HG03442 (cell line): Measurements from ENCODE around the gene HDGFL2.

Experiments
- ATAC-seq: cut with Tn5 transposase; IDR thresholded peaks from one replicate; pipeline ENCODE4 v1.9.1; 2021; ENCODE audit warnings: mild to moderate bottlenecking, moderate library complexity; ENCODE audit not compliant: unreplicated experiment

HDGFL2 gene

DNA sequence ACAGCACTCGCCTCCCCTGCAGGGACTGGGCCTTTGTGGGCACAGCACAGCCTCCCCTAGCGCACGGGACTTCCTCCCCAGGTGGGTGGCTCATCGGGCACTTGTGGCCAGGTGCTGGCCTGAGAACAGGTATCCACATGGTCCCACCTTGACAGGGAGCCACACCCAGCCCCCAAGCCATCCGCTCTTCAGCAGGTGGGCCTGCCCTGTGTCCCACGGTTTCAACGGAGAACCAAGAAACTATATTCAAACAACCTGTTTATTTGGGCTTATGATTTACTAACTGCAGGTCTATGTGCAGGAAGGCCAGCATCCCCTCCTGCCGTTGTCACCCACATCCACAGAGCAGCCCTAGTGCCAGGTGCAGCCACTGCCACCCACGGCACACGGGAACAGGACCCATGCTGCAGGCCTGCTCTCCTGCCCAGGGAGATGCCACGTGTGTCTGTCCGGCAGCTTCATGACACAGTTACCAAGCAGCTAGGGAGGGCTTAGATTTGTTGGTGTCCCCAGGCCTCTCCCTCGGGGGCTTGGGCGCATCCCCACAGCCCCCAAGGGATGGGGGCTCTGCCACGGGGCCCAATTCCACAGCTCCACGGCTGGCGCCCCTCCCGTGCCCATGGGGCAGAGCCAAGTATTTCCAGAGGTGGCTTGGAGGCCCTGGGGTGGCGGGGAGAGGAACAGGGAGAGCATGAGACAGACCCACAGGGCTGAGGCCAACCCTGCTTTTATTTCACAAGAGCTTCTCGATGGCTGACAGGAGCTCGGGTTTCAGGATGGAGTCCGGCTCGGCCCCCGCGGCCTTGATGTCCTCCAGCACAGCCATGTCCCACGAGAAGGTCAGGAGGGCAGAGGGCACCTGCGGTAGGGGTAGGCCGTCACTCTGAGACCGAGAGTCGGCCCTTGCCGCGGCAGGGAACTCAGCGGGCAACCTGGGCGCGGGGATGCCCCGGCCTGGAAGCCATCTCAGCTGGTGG, 27.0 kb upstream of the HDGFL2 start:
- no peak for ATAC-seq

DNA sequence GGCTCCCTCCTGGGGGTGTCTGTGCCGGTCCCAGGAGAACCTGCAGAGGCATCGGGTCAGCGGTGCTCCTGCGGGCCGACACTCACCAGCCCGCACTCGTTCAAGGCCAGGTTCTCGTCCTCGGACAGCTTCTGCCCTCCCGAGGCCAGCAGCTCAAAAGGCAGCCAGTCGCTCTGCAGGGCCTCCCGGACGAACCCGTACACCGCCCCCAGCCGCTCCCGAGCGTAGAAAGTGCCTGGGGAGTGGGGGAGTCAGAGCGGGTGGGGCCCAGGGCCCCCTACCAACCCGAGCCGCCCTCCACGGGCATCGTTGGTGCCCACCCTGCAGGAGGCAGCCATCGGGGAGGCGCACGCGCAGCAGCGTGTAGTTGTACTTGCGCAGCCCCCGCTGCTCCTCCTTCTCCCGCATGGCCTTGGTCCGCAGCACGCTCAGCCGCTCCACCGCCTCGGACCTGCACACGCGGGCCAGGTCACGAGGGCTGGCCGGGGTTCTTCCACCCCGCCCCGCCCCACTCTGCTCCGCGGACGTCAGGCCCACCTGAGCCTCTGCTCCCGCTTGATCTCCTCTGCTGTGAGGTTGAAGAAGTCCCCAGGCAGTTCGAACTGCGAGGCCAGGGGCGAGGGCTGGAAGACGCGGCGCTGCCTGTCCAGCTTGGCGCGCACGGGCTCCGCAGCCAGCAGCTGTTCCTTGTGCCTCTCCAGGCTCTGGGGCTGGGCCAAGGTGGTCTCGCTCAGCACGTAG, 26.0 kb upstream of the HDGFL2 start:
- ATAC-seq = no peak

DNA sequence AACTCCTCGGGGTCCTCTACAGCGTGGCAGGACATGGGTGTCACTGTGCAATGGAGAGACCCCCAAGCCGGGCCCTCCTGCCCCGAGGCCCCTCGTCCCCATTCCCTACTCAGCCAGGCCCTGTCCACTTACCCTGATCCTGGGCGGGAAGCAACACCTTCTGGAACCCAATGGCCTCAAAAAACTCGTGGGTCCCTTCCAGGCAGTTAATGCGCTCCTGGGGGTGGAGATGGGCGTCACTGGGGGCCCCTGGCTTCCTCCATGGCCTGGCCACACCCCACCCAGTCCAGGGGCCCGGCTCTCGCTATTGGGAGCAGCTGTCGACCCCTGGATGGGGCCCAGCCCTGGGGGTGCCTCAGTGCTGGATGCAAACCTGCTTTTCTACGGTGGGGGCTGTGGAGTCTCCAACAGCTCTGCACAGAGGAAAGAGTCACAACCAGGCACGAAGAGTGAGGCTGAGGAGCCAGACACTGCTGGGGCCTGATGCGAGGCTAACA, 25.3 kb upstream of the HDGFL2 start:
- ATAC-seq = no peak

DNA sequence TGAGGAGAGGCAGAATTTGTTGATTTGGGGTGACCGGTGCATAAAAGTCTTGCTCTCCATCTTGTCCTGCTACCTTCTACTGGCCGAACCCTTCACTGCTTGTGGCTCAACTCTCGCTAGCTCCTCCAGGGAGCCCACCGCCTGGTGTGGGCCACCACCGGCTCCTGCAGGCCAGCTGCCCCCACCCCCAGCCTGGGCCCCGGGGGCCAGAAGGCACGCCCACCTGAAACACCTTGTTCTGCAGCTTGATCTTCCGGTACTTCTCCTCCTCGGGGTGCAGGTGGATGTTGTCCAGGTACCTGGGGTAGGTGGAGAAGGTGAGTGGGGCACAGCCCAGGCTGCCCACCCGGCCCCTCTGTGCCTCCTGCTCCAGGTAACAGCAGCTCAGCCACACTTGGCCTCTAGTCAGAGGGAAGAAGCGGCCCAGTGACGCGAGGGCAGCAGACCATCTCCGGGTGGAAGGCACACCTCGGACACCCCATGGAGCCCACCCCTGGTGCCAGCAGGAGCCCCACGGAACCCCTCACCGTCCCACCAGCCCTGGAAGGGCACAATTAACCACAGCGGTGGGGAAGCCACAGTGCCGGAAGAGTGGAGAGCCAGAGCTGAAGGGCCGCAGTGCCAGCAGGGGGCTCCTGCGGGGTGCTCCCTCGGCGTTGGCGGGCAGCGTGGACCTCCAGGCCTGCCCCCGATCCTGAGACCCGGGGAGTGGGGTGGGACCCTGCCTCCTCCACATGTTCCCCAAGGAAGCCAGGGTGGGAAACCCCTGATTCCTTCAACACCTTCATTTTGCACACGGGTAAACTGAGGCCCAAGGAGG, 24.6 kb upstream of the HDGFL2 start:
- ATAC-seq = no peak

DNA sequence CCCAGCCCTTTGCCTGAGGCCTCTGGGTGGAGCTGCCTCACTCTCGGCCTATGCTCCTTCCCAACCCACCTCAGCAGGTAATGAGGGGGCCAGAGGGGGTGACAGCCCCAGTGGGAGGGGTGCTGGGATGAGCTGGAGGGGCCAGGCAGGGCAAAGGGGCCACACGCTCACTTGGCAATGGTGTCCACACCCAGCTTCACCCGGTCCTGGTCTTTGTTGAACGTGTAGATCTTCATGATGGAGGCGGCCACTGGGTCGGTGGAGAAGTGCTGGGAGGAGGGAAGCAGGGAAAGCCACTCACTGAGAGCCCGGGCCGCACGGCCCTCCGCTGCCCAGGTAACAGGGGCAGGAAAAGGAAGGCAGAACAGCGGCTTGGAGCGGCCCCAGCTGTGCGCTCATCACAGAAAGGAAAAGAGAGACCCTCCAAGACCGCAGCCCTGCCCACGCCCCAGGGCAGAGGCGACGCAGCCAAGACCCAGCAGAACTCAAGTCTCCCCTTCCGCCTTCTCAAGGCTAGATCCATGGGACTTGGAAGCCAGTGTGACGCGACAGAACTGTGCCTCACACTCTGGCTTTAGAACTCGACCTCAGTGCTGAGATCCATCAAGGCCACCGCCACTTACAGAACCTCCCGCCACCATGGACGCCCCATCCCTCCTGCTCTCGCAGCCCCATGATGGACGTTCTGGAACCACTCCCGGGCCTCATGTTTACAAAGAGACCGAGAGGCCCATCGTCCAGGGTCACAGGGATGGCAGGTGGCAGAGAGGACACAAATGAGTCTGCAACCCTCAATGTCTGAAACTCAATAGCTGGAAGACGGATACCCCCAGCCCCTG, 23.7 kb upstream of the HDGFL2 start:
- ATAC-seq = no peak

DNA sequence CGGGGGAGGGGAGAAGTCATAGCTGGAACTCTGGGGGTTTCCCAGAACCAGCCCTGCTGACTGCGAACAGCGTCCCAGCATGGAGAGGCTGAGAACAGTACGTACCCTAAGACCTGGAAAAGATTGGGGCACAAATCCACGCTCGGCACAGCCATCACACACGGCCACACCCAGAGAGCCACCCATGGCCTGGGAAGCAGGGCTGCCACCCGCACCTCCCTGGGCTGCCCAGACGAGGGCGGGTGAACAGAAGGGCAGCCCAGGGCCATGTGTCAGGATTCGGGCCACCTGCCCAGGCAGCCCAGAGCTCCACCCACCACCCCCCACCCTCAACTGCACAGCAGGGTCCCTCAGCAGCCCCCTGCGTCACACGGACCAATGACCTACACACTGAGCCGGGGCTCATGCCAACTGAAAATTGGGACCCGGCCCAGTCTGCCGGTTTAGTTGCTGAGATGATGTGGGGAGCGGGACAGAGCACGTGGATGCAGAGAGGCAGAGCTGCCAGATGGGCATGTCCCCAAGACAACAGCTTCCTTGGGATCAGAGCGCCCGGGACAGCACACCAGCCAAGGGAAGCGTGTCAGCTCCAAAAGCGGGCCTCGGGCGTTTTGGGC, 23.0 kb upstream of the HDGFL2 start:
- no peak for ATAC-seq

DNA sequence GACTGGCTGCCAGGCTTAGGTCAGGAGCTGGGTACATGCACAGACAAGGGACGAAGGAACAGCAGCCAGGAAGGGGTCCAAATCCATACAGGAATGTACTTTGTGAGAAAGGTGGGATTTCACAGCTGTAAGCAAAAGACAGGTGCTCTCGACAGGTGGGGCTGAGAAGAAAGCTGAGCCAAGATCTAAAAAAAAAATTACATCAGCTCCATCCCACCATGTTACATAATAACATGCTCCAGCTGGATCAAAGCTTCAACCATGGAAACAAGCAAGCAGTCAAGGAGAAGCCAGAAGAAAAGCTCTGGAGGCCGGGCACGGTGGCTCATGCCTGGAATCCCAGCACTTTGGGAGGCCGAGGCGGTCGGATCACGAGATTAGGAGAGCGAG, 22.5 kb upstream of the HDGFL2 start:
- ATAC-seq = no peak

DNA sequence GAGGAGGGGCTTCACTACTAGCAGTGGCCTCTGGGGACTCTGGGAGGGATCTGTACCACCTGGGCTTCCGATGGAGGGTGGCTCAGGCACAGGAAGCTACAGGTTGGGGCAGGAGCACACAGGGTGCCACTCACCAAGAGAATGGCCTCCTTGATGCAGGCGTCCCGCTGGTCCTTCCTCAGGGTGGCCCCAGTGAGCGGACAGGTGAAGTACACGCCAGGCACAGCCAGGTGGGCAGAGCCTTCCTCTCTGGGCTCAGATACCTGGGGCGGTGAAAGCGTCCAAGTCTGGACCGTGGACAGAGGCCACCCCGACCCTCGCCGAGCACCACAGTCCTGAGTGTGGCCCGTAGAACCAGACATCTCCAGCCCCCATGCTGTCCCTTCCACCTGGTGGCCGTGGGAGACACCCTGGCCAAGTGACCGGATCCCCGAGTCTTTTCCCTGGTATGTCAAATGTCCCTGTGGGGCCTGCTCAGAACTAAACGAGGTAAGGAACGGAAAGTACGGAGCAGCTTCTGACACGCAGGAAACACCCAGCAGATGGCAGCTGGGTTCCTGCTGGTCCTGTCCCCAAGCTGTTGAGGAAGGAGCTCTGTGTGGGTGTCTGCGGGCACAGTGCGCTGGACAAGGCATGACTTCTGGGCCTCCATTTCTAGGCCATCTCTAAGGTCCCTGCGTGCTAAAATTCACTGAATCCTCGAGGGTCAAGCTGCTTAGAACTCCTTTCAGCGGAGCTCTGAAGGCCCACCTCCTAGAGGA, 19.7 kb upstream of the HDGFL2 start:
- ATAC-seq = no peak

DNA sequence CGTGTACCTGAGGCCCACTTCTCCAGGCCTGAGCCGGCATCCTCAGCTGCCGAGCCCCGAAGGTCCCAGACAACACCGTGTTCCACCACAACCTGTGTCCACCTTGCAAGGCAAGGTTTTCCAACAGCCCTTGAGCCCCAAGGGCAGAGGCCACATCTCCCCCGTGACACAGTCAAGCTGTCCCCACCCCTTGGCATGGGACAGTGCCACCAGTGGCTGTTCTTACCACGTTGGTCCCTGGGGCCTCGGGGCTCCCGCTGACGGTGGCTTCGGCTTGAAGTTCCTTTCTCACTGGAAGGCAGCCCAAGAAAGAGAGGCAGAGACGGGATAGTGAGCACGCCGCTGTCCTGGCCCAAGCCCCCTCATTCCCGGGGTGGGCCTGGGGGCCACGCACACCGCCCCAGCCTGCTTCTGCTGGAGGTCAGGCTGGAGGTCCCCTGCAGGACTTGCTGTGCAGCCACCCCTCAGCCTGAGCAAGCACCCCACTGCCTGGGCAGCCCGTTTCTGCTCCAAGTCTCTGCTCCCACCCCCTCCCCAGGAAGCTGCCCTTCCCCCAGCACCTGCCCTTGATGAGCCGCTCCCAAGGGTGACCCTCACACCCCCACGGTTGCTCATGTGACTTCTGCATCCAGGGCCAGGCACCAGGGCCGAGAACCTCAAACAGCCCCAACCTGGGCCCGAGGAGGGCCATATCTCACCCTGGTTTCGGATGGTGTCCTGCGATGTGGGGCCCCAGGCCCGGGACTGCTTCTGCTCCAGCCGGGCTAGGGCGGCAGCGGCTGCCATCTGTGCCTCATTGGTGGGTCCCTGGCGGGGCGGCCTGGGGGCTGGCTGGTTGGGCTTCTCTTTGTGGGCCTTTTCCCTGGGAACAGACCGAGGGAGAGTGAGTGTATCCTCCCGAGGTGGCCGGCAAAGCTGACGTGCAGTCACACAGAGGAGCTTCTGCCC, 18.6 kb upstream of the HDGFL2 start:
- no peak for ATAC-seq

DNA sequence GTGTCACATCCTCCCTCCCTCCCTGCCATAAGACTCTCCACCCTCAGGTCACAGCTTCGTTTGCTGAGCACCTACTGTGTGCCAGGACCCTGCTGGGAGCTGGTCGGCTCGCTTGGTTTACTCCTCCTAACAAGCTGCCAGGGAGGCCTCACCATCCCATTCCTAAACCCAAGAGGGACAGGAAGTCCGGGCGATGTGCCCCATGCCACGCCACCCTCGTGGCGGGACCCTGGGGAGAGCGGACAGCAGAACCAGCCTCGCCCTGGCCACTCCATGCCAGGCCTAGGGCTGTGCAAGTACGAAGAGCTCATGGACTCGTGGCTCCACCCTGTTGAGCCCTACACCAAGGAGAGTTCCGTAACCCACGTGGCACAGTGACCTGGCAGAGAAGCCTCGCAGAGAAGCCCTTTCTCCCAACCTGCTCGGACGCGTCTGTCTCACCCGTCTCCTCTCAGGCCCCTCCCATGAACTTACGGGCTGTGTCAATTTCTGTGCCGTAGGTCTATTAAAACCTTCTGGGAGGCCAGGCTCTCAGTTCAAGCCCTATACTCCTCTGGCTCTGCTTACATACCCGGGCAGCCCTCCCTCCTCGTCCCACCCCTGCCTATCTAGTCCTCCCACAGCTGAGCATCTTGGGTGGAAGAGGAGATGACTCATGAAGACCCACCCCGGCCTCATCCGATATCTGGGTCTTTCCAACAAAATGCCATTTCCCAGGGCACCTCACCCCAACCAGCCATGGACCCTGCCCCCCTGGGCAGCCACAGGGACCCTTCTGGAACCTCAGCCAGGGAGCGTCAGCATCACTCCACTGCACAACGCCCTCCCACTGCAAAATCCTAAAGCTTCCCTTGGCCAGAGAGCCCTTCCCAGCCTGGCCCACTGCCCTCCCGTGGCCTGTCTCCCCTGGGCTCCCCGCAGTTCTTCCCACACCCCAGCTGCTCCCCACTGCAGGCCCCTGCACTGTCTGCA, 17.1 kb upstream of the HDGFL2 start:
- no peak for ATAC-seq

DNA sequence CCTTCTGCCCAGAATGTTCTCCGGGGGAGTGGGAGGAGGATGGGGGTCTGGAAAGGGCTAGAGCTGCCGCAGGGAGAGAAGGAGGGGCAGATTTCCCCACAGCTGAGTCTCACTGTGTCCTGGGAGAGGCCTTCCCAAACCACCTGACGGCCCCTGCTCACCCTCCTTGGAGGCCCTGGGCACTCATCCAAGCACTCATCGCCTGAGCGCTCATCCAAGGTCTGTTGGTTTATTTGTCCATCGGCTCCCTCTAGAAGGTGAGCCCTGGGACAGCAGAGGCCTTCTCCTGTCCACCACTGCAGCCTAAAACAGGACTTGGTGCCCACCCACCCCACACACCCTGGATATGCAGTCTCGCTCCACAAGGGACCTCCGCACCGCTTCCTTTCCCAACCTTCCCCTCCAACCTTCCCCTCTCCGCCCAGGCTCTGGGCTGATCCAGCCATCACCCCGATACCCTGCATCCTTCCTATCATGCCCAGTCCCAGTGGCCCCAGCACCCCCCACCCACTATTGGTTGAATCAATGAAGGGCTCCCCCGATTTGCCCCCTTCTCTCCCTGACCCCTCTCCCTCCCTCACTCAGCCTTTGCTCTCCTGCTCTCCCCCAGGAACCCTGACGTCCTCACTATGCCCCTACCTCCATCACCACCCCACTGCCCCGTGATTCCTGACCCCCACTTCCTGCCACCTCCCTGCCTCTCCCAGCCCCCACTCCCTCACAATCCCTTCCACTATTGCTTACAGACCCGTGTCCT, 16.2 kb upstream of the HDGFL2 start:
- ATAC-seq = no peak

DNA sequence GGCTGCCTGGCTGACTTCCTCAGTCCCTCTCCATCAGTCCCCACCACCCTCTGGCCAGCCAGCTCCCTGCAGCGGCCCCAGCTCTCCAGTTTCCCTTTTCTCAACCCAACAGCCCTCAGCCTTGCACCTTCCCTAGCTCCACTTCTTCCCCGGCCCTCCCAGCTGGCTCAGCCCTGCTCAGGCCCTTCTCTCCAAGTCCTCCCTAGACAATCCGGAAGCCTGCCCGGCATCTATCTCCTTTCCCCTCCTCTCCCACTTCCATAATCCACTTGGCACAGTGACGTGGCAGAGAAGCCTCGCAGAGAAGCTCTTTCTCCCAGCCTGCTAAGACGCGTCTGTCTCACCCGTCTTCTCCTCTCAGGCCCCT, 15.6 kb upstream of the HDGFL2 start:
- no peak for ATAC-seq

DNA sequence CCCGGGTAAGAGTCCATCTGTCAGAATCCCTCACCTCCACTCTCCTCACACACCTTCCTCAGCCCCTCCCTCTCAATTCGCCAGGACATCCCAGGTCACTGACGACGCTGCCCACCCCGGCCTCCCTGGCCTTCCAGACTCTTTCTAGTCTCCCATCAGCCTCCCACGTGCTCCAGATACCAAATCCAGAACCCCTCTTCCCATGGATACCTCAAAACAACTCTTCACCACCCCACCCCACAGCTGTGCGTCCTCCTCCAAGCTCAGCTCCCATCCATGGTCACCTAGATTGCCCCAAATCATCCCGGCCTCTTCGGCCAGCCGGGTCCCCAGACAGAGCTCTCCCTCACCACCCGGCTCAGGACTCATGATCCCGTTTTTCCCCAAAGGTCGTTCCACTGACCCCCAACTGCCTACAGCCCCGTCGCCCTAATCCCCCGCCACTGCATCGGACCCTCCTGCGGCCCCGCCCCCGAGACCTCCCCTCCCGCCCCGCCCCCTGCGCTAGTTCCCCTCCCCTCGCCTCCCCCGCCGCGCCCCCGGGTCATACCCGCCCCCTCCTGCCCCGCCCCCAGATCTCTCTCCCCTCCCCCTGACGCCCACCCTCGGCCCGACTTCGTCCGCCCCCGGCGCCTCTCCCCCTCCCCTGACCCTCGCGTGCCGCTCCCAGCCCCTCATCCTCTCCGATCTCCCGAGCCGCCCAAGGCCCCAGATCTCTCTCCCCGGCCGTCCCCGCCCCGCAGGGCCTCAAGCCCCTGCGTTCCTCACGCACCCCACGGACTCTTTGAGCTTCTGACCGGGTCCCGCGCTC, 15.0 kb upstream of the HDGFL2 start:
- ATAC-seq = peak; percentile 14

DNA sequence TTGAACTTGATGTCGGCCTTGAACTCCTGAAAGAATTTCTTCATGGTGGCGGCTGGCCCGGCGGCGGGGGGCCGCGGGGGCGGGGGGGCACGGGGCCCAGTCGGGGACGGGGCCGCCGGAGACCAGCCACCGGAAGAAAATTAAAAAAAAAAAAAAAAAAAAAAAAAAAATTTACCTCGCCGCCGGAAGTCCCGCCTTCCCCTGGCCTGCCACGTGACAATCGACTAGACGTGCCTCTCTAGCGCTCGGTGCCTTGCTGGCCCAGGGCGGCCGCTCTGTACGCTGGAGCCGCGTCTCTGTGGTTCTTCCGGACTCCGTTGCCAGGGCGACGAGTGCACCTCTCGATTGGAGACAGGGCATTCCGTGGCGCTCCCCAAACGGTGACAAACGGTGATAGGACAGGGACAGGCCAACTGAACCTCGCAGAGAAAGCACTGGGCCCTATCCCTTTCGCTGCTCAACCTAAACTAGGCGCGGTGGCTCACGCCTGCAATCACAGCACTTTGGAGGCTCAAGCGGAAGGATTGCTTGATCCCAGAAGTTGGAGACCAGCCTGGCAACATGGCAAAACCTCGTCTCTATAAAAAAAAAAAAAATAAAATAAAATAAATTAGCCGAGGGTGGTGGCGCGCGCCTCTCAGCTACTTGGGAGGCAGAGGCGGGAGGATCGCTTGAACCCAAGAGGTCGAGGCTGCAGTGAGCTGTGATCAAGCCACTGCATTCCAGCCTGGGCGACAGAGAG, 14.3 kb upstream of the HDGFL2 start, which contains the start of gene UBXN6:
Gene UBXN6 (minus strand): TSS at position 141 of the 742 bp plus-strand sequence. CDS start 97 bp downstream, at position 44.
- peak; percentile 89 for ATAC-seq
